Measurements from ENCODE around the gene RASL10B. TPM values are rescaled to one million over a fixed set of nuclear protein-coding genes. Genes with fewer than 3 reads are reported as not detected.
A peak's percentile ranks its signal among the peaks of the same experiment; 100 is the strongest.

RASL10B gene
- total RNA-seq, 1 donor from 2014 or later: 9.1 TPM

- Histone ChIP-seq H3K4me3 (no peak overlapping the region), H3K9me3 (no peaks in the 10 kb centered on the region), H3K27ac (no peak overlapping the region), H3K4me1 (peaks cover 9% of the 10 kb centered on the region), H3K36me3 (no peaks in the 10 kb centered on the region), H3K27me3 (peaks cover 1% of the 10 kb centered on the region)
- intact Hi-C loops (cut with DNase I): loop anchor here (5.0 kb wide), 1 partner anchor 135 kb away; no protein-coding TSS in a partner anchor
- TF ChIP-seq, protein P1, sequence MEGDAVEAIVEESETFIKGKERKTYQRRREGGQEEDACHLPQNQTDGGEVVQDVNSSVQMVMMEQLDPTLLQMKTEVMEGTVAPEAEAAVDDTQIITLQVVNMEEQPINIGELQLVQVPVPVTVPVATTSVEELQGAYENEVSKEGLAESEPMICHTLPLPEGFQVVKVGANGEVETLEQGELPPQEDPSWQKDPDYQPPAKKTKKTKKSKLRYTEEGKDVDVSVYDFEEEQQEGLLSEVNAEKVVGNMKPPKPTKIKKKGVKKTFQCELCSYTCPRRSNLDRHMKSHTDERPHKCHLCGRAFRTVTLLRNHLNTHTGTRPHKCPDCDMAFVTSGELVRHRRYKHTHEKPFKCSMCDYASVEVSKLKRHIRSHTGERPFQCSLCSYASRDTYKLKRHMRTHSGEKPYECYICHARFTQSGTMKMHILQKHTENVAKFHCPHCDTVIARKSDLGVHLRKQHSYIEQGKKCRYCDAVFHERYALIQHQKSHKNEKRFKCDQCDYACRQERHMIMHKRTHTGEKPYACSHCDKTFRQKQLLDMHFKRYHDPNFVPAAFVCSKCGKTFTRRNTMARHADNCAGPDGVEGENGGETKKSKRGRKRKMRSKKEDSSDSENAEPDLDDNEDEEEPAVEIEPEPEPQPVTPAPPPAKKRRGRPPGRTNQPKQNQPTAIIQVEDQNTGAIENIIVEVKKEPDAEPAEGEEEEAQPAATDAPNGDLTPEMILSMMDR (IDR thresholded peaks at IDR 0.05): peak; percentile 89 to 94 (median 92)
- no peak for TF ChIP-seq POLR2AphosphoS5 (IDR thresholded peaks at IDR 0.05; ENCODE audit: insufficient read depth in 1 of 2, low read depth in 1 of 2)
- DNase-seq (ENCODE audit: extremely low spot score in 2 of 2): no peak
These were observed 16.1 kb downstream of the RASL10B start for GRCh38 chr17:35747540-35748017.

GRCh38 chr17:35748341-35748841 lies 17.0 kb downstream of the RASL10B start:
- TF ChIP-seq POLR2A (IDR thresholded peaks at IDR 0.05) (no peak), POLR2AphosphoS5 (IDR thresholded peaks at IDR 0.05; ENCODE audit: insufficient read depth in 1 of 2, low read depth in 1 of 2) (no peak)
- TF ChIP-seq, protein P1 (IDR thresholded peaks at IDR 0.05): no peak
- H3K4me1 ChIP-seq: peaks cover 9% of the 10 kb centered on the region
- no peak overlapping the region for H3K27ac ChIP-seq
- no peak for DNase-seq (ENCODE audit: extremely low spot score in 2 of 2)
- H3K4me3 ChIP-seq: no peak overlapping the region
- intact Hi-C loops (cut with DNase I): loop anchor here (5.0 kb wide), 1 partner anchor 136 kb away; no protein-coding TSS in a partner anchor
- H3K36me3 ChIP-seq: no peaks in the 10 kb centered on the region
- no peaks in the 10 kb centered on the region for H3K9me3 ChIP-seq
- no peaks in the 10 kb centered on the region for H3K27me3 ChIP-seq

GRCh38 chr17:35748979-35749378 lies 17.5 kb downstream of the RASL10B start:
- Histone ChIP-seq H3K4me1 (peaks cover 9% of the 10 kb centered on the region), H3K36me3 (no peaks in the 10 kb centered on the region), H3K9me3 (no peaks in the 10 kb centered on the region), H3K27ac (no peak overlapping the region), H3K27me3 (no peaks in the 10 kb centered on the region), H3K4me3 (no peak overlapping the region)
- intact Hi-C loops (cut with DNase I): loop anchor here (5.0 kb wide), 1 partner anchor 137 kb away; no protein-coding TSS in a partner anchor
- no peak for DNase-seq (ENCODE audit: extremely low spot score in 2 of 2)
- no peak for TF ChIP-seq POLR2AphosphoS5 (IDR thresholded peaks at IDR 0.05; ENCODE audit: insufficient read depth in 1 of 2, low read depth in 1 of 2)
- TF ChIP-seq, protein P1 (IDR thresholded peaks at IDR 0.05): no peak
- TF ChIP-seq POLR2A (IDR thresholded peaks at IDR 0.05): no peak

- H3K4me3 ChIP-seq: no peak overlapping the region
- TF ChIP-seq POLR2AphosphoS5 (IDR thresholded peaks at IDR 0.05; ENCODE audit: insufficient read depth in 1 of 2, low read depth in 1 of 2) (no peak), POLR2A (IDR thresholded peaks at IDR 0.05) (no peak)
- TF ChIP-seq, protein P1 (IDR thresholded peaks at IDR 0.05): no peak
- intact Hi-C loops (cut with DNase I): loop anchor here (5.0 kb wide), 1 partner anchor 137 kb away; no protein-coding TSS in a partner anchor
- peaks cover 9% of the 10 kb centered on the region for H3K4me1 ChIP-seq
- no peaks in the 10 kb centered on the region for H3K9me3 ChIP-seq
- H3K27ac ChIP-seq: no peak overlapping the region
- no peak for DNase-seq (ENCODE audit: extremely low spot score in 2 of 2)
- H3K36me3 ChIP-seq: no peaks in the 10 kb centered on the region
- H3K27me3 ChIP-seq: no peaks in the 10 kb centered on the region
These were observed 18.3 kb downstream of the RASL10B start for GRCh38 chr17:35749560-35750412.
